ENCODE data around the gene SOS2.
"Not testable (repeated sequence)": the region's sequence is repeated elsewhere in the genome, so short reads cannot be mapped to it uniquely, and the experiment has no call there.

SOS2 gene

GRCh38 chr14:50191499-50191898, 39.9 kb downstream of the SOS2 start:
- no peak for ATAC-seq
- H3K4me1 Mint-ChIP-seq, result no peaks in the 10 kb centered on the region
- no peaks in the 10 kb centered on the region for H3K27me3 Mint-ChIP-seq
- H3K4me3 Mint-ChIP-seq, result no peak overlapping the region
- H3K9me3 Mint-ChIP-seq, result no peaks in the 10 kb centered on the region
- H3K27ac Mint-ChIP-seq, result no peak overlapping the region
- H3K36me3 Mint-ChIP-seq, result peaks cover 31% of the 10 kb centered on the region

GRCh38 chr14:50186107-50186506, 45.3 kb downstream of the SOS2 start:
- Mint-ChIP-seq H3K4me1 (no peaks in the 10 kb centered on the region), H3K36me3 (peaks cover 32% of the 10 kb centered on the region), H3K27me3 (no peaks in the 10 kb centered on the region)

GRCh38 chr14:50173891-50174290, 57.5 kb downstream of the SOS2 start:
- no peaks in the 10 kb centered on the region for H3K9me3 Mint-ChIP-seq
- no peak overlapping the region for H3K27ac Mint-ChIP-seq
- peaks cover 26% of the 10 kb centered on the region for H3K36me3 Mint-ChIP-seq
- H3K4me3 Mint-ChIP-seq, result no peak overlapping the region
- no peak for ATAC-seq
- no peaks in the 10 kb centered on the region for H3K4me1 Mint-ChIP-seq
- no peaks in the 10 kb centered on the region for H3K27me3 Mint-ChIP-seq

More at GRCh38 chr14:50186107-50186506, 45.3 kb downstream of the SOS2 start:
- H3K27ac Mint-ChIP-seq, result no peak overlapping the region
- no peak for ATAC-seq
- no peak overlapping the region for H3K4me3 Mint-ChIP-seq
- no peaks in the 10 kb centered on the region for H3K9me3 Mint-ChIP-seq

GRCh38 chr14:50171895-50172294, 59.5 kb downstream of the SOS2 start:
- Mint-ChIP-seq H3K4me1 (no peaks in the 10 kb centered on the region), H3K36me3 (peaks cover 9% of the 10 kb centered on the region), H3K4me3 (no peak overlapping the region), H3K27me3 (no peaks in the 10 kb centered on the region), H3K9me3 (no peaks in the 10 kb centered on the region), H3K27ac (no peak overlapping the region)
- ATAC-seq, result no peak

GRCh38 chr14:50167381-50167780, 64.0 kb downstream of the SOS2 start:
- not testable (repeated sequence) for H3K4me1 Mint-ChIP-seq, H3K36me3 Mint-ChIP-seq, H3K4me3 Mint-ChIP-seq, H3K9me3 Mint-ChIP-seq, H3K27me3 Mint-ChIP-seq, H3K27ac Mint-ChIP-seq, ATAC-seq

DNA sequence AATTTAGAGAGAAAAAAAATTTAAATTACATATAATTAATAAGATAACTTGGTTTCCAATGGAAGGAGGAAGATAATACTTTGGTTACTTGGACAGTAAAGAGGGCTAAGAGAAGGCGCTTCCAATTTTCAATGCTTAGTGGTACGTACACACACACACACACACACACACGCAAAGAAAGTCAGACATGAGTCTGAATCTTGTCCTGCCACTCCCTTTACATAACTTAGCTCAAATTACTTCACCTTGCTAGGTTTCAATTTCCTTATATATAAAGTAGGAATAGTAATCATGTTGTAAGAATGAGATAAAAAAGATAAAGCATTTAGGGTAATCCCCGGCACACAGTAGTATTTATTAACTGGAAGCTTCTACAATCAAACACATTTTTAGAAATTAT, 75.3 kb downstream of the SOS2 start:
- Mint-ChIP-seq H3K27me3 (no peaks in the 10 kb centered on the region), H3K4me1 (no peaks in the 10 kb centered on the region)

DNA sequence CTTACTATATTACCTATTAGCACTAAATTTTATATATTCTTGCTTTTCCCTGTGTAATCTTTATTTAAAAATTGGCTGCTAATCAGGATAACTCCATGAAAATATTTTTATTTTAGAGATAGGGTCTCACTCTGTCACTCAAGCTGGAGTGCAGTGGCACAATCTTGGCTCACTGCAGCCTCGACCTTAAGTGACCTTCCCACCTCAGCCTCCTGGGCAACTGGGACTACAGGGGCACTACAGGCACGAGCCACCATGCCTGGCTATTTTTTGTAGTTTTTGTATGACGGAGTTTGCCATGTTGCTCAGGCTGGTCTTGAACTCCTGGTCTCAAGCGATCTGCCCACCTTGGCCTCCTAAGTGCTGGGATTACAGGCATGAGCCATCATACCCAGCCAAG, 82.6 kb downstream of the SOS2 start:
- no peak for ATAC-seq
- no peaks in the 10 kb centered on the region for H3K4me1 Mint-ChIP-seq
- no peaks in the 10 kb centered on the region for H3K27me3 Mint-ChIP-seq
- no peaks in the 10 kb centered on the region for H3K9me3 Mint-ChIP-seq
- no peak overlapping the region for H3K27ac Mint-ChIP-seq
- H3K4me3 Mint-ChIP-seq, result no peak overlapping the region
- H3K36me3 Mint-ChIP-seq, result peaks cover 32% of the 10 kb centered on the region

More for the DNA sequence above, 75.3 kb downstream of the SOS2 start:
- Mint-ChIP-seq H3K4me3 (no peak overlapping the region), H3K27ac (no peak overlapping the region), H3K36me3 (peaks cover 43% of the 10 kb centered on the region), H3K9me3 (no peaks in the 10 kb centered on the region)
- no peak for ATAC-seq

- H3K36me3 Mint-ChIP-seq, result peaks cover 4% of the 10 kb centered on the region
- no peak overlapping the region for H3K27ac Mint-ChIP-seq
- no peaks in the 10 kb centered on the region for H3K27me3 Mint-ChIP-seq
- no peak for ATAC-seq
- H3K4me1 Mint-ChIP-seq, result no peaks in the 10 kb centered on the region
- no peaks in the 10 kb centered on the region for H3K9me3 Mint-ChIP-seq
- no peak overlapping the region for H3K4me3 Mint-ChIP-seq
Observed at GRCh38 chr14:50139192-50139591, 92.2 kb downstream of the SOS2 start.

DNA sequence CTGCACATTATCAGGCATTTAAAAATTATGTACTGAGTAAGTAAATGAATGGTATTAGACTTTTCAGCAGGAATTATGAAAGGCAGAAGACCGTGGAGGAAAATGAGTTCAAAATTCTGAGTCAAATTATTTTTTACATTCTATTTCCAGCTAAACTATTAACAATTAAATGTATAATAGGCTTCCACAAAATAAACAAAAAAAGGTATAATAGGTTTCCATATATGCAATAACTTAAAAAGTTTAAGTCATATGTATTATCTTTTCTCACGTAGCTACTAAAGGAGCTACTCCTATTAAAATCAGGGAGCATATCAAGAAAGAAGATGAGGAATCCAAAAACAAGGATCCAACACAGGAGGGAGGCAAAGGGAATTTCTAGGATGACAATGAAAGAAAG, 103.6 kb downstream of the SOS2 start:
- Mint-ChIP-seq H3K4me1 (no peaks in the 10 kb centered on the region), H3K27me3 (no peaks in the 10 kb centered on the region), H3K9me3 (no peaks in the 10 kb centered on the region), H3K4me3 (no peak overlapping the region), H3K36me3 (peaks cover 54% of the 10 kb centered on the region), H3K27ac (no peak overlapping the region)
- no peak for ATAC-seq

DNA sequence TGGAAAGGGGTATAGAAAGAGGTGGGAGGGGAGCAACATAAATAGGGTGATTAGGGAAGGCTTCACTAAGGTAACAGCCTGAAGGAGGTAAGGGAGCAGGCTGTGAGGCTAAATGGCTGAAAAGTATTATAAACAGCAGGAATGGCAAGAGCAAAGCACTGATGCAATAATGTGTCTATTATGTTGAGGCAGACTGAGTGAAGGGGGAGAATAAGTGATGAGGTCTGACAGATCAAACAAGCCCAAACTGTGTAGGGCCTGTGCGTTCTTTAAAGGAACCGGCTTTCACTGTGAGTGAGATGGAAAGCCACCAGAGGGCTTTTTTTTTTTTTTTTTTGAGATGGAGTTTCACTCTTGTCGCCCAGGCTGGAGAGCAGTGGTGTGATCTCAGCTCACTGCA, 108.3 kb downstream of the SOS2 start:
- Mint-ChIP-seq H3K4me1 (no peaks in the 10 kb centered on the region), H3K36me3 (peaks cover 51% of the 10 kb centered on the region), H3K27ac (no peak overlapping the region), H3K27me3 (no peaks in the 10 kb centered on the region), H3K4me3 (no peak overlapping the region), H3K9me3 (no peaks in the 10 kb centered on the region)
- ATAC-seq, result no peak

GRCh38 chr14:50122291-50122690, 109.1 kb downstream of the SOS2 start:
- H3K36me3 Mint-ChIP-seq, result peaks cover 43% of the 10 kb centered on the region
- H3K4me1 Mint-ChIP-seq, result no peaks in the 10 kb centered on the region
- H3K4me3 Mint-ChIP-seq, result no peak overlapping the region
- no peak overlapping the region for H3K27ac Mint-ChIP-seq
- no peaks in the 10 kb centered on the region for H3K27me3 Mint-ChIP-seq
- no peak for ATAC-seq
- H3K9me3 Mint-ChIP-seq, result no peaks in the 10 kb centered on the region

- Mint-ChIP-seq H3K4me1 (peaks cover 5% of the 10 kb centered on the region), H3K9me3 (no peaks in the 10 kb centered on the region), H3K36me3 (peaks cover 39% of the 10 kb centered on the region), H3K4me3 (no peak overlapping the region), H3K27me3 (no peaks in the 10 kb centered on the region), H3K27ac (no peak overlapping the region)
- ATAC-seq, result no peak
Observed at GRCh38 chr14:50121486-50121885, 109.9 kb downstream of the SOS2 start.

GRCh38 chr14:50117456-50117855, 113.9 kb downstream of the SOS2 start:
- ATAC-seq, result no peak
- Mint-ChIP-seq H3K4me1 (peaks cover 35% of the 10 kb centered on the region), H3K9me3 (no peaks in the 10 kb centered on the region), H3K4me3 (no peak overlapping the region), H3K27me3 (no peaks in the 10 kb centered on the region), H3K36me3 (peaks cover 20% of the 10 kb centered on the region), H3K27ac (no peak overlapping the region)

- Mint-ChIP-seq H3K4me1 (peaks cover 35% of the 10 kb centered on the region), H3K9me3 (no peaks in the 10 kb centered on the region), H3K27ac (peak overlapping the region; percentile 91), H3K4me3 (peak overlapping the region; percentile 89), H3K27me3 (no peaks in the 10 kb centered on the region), H3K36me3 (peaks cover 23% of the 10 kb centered on the region)
- ATAC-seq, result no peak
Observed at GRCh38 chr14:50116966-50117365, 114.4 kb downstream of the SOS2 start.

DNA sequence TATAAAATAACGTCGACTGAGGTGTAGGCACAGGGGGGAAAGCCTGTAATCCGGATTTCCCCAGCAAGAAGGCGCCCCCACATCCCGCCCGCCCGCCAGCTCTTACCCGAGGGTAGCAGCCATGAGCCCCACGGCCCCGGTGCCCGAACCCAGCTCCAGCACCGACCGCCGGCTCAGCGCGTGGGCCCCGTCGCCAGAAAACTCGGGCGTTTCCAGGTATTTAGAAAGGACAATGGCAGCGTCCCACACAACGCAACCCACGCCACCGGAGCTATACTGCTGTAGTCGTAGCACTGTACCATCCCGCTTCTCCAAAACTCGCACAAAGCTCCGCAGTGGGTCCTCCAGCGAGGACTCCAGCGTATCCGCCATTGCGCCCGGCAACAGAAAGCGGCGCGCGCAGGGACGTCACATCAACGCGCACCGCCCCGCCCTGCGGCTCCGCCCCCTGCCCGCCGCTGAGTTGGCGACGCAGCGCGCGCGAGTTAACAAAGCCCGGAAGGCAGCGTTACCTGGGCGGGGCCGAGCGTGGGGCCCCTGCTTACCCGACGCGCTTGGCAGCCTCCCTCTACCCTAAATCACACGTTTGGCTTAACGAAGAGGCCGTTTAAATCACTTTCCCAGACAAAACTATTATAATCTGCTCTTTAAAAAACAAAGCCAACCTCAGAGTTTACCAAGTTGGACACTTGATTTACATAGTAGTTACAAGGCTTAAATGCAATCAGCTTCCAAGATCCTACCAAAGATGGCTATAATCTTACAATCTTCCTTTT, 115.0 kb downstream of the SOS2 start, which contains the start of gene VCPKMT:
Gene VCPKMT (minus strand): TSS at position 392 of the 776 bp plus-strand sequence. CDS start 20 bp downstream, at position 372.
- ATAC-seq, result peak; percentile 100
- Mint-ChIP-seq H3K36me3 (peaks cover 25% of the 10 kb centered on the region), H3K27me3 (no peaks in the 10 kb centered on the region), H3K4me1 (peaks cover 35% of the 10 kb centered on the region), H3K9me3 (no peaks in the 10 kb centered on the region), H3K4me3 (peak within 1 kb of the TSS; percentile 89), H3K27ac (peak within 1 kb of the TSS; percentile 91)

DNA sequence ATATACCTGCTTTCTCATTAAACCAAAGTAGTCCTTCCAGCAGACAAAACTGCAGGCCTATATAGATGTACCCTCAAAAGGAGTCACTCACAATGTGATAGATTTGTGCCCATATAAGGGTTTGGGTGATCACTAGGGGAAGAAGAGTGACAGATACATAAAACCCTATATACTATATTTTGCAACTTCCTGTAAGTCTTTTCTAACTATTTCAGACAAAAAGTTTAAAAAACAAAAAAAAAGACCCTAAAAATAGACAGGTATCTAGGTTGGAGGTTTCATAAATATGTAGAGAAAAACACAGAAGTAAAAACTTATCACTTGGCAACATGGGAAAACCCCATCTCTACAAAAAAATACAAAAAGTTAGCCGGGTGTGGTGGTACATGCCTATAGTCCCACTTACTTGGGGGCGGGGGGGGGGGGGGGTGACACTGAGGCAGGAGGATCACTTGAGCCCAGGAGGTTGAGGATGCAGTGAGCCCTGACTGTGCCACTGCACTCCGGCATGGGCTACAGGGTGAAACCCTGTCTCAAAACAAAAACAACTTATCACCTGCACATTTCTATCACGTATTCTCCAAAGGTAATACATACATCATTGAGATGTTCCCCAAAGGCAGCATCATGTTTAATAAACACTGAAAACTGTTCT, 117.9 kb downstream of the SOS2 start:
- Mint-ChIP-seq H3K4me3 (peak overlapping the region; percentile 34), H3K27me3 (no peaks in the 10 kb centered on the region), H3K36me3 (peaks cover 29% of the 10 kb centered on the region), H3K9me3 (no peaks in the 10 kb centered on the region), H3K27ac (peak overlapping the region; percentile 68), H3K4me1 (peaks cover 45% of the 10 kb centered on the region)
- ATAC-seq, result no peak

All from stimulated activated memory B cell treated with anti-CD40 and anti-IgM and Interleukin-4, amounts not matched to agents 10 μg/mL and 1 μg/mL and 100 μg/mL, for 72 hours (primary cell).